ENCODE measurements around the gene SDHAF2.
A peak's percentile ranks its signal among the peaks of the same experiment; 100 is the strongest.

The SDHAF2 gene

DNA sequence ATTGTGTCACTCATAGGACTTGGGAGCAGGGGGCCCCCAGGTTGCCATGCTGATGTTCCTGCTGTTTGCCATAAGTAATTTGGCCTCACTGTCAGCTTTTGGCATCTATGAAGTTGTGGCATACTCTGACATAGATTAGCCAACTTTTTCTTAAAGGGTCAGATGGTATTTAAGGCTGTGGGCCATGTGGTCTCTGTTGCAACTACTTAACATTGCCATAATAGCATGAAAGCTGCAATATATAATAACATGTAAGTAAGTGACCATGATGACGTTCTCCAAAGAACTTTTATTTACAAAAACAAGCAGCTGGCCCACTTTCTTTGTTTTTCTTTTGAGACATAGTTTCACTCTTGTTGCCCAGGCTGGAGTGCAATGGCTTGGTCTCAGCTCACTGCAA is 39.8 kb upstream of the SDHAF2 start:
- Histone ChIP-seq H2AFZ (ENCODE audit: low read depth) (no peak overlapping the region), H3K79me2 (ENCODE audit: insufficient read depth, low read depth) (0 out of 2 replicates have a peak, but pooled peaks cover 3% of the 10 kb centered on the region), H3K4me3 (IDR thresholded peaks at IDR 0.05; ENCODE audit: insufficient read depth, low read depth, low read length) (no peak overlapping the region), H3K27me3 (ENCODE audit: insufficient read depth, low read depth) (no peaks in the 10 kb centered on the region), H3K27ac (no peak overlapping the region), H3K4me1 (ENCODE audit: low read depth, poor library complexity, severe bottlenecking) (peaks cover 14% of the 10 kb centered on the region), H4K20me1 (ENCODE audit: insufficient read depth) (no peaks in the 10 kb centered on the region), H3K4me2 (no peak overlapping the region), H3K9ac (no peak overlapping the region), H3K36me3 (ENCODE audit: insufficient read depth) (no peaks in the 10 kb centered on the region)
- TF ChIP-seq, protein P1, sequence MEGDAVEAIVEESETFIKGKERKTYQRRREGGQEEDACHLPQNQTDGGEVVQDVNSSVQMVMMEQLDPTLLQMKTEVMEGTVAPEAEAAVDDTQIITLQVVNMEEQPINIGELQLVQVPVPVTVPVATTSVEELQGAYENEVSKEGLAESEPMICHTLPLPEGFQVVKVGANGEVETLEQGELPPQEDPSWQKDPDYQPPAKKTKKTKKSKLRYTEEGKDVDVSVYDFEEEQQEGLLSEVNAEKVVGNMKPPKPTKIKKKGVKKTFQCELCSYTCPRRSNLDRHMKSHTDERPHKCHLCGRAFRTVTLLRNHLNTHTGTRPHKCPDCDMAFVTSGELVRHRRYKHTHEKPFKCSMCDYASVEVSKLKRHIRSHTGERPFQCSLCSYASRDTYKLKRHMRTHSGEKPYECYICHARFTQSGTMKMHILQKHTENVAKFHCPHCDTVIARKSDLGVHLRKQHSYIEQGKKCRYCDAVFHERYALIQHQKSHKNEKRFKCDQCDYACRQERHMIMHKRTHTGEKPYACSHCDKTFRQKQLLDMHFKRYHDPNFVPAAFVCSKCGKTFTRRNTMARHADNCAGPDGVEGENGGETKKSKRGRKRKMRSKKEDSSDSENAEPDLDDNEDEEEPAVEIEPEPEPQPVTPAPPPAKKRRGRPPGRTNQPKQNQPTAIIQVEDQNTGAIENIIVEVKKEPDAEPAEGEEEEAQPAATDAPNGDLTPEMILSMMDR (conservative IDR thresholded peaks at IDR 0.05; ENCODE audit: low read depth, low read length), result no peak

DNA sequence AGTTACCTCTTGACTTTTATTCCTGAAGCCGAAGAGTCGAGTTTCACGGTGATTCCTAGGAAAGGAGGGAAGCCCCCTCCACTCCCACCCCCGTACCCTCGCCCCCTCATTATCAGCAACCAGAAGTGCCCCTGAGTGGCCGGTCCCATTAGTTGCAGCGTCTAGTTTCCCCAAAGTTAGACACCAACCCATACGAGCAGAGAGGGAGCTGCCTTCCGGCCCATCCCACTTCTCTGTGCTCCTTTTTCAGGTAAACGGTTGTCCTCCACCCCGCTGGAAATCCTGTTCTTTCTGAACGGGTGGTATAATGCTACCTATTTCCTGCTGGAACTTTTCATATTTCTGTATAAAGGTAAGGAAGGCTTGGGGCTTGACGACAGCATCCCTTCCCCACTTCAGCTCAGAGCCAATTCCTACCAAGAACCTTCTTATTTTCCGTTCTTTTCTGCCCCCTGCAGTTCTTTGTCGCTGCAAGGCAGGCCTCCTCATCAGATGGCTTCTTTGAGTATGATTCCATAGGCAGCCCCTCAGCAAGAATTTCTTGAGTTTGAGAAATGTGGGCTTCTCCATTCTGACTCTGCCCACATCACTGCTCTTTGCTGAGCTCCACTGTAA is 36.8 kb upstream of the SDHAF2 start:
- no peak overlapping the region for H3K4me3 ChIP-seq (IDR thresholded peaks at IDR 0.05; ENCODE audit: insufficient read depth, low read depth, low read length)
- H4K20me1 ChIP-seq (ENCODE audit: insufficient read depth), result no peaks in the 10 kb centered on the region
- peak overlapping the region; percentile 90 for H3K4me2 ChIP-seq
- peak overlapping the region; percentile 70; the same call in 1 of the 2 replicates for H3K9ac ChIP-seq
- peak overlapping the region; percentile 98 for H2AFZ ChIP-seq (ENCODE audit: low read depth)
- H3K4me1 ChIP-seq (ENCODE audit: low read depth, poor library complexity, severe bottlenecking), result peaks cover 6% of the 10 kb centered on the region
- 0 out of 2 replicates have a peak, but pooled peaks cover 3% of the 10 kb centered on the region for H3K79me2 ChIP-seq (ENCODE audit: insufficient read depth, low read depth)
- no peaks in the 10 kb centered on the region for H3K27me3 ChIP-seq (ENCODE audit: insufficient read depth, low read depth)
- no peaks in the 10 kb centered on the region for H3K36me3 ChIP-seq (ENCODE audit: insufficient read depth)
- H3K27ac ChIP-seq, result peak overlapping the region; percentile 47; the same call in 1 of the 2 replicates
- TF ChIP-seq, protein P1 (conservative IDR thresholded peaks at IDR 0.05; ENCODE audit: low read depth, low read length), result no peak

GRCh38 chr11:61401173-61401572 is 28.8 kb upstream of the SDHAF2 start:
- no peaks in the 10 kb centered on the region for H3K27me3 ChIP-seq (ENCODE audit: insufficient read depth, low read depth)
- H2AFZ ChIP-seq (ENCODE audit: low read depth), result no peak overlapping the region
- TF ChIP-seq, protein P1 (conservative IDR thresholded peaks at IDR 0.05; ENCODE audit: low read depth, low read length), result no peak
- no peak overlapping the region for H3K4me3 ChIP-seq (IDR thresholded peaks at IDR 0.05; ENCODE audit: insufficient read depth, low read depth, low read length)
- H3K36me3 ChIP-seq (ENCODE audit: insufficient read depth), result peaks cover 13% of the 10 kb centered on the region; the same call in 1 of the 2 replicates
- H3K9ac ChIP-seq, result no peak overlapping the region
- no peaks in the 10 kb centered on the region for H3K79me2 ChIP-seq (ENCODE audit: insufficient read depth, low read depth)
- H3K4me2 ChIP-seq, result no peak overlapping the region
- no peaks in the 10 kb centered on the region for H3K4me1 ChIP-seq (ENCODE audit: low read depth, poor library complexity, severe bottlenecking)
- H3K27ac ChIP-seq, result peak overlapping the region; percentile 1; the same call in 1 of the 2 replicates
- no peaks in the 10 kb centered on the region for H4K20me1 ChIP-seq (ENCODE audit: insufficient read depth)

GRCh38 chr11:61401573-61401972 is 28.4 kb upstream of the SDHAF2 start:
- Histone ChIP-seq H3K36me3 (ENCODE audit: insufficient read depth) (peaks cover 13% of the 10 kb centered on the region; the same call in 1 of the 2 replicates), H3K27me3 (ENCODE audit: insufficient read depth, low read depth) (no peaks in the 10 kb centered on the region)

More at GRCh38 chr11:61401573-61401972, 28.4 kb upstream of the SDHAF2 start:
- Histone ChIP-seq H3K9ac (no peak overlapping the region), H3K4me1 (ENCODE audit: low read depth, poor library complexity, severe bottlenecking) (no peaks in the 10 kb centered on the region), H3K27ac (peak overlapping the region; percentile 1; the same call in 1 of the 2 replicates), H4K20me1 (ENCODE audit: insufficient read depth) (no peaks in the 10 kb centered on the region), H3K4me3 (IDR thresholded peaks at IDR 0.05; ENCODE audit: insufficient read depth, low read depth, low read length) (no peak overlapping the region), H2AFZ (ENCODE audit: low read depth) (no peak overlapping the region), H3K4me2 (no peak overlapping the region), H3K79me2 (ENCODE audit: insufficient read depth, low read depth) (no peaks in the 10 kb centered on the region)
- TF ChIP-seq, protein P1 (conservative IDR thresholded peaks at IDR 0.05; ENCODE audit: low read depth, low read length), result no peak
